Measurements from ENCODE around the gene SIGLEC14. TPM values are rescaled to one million over a fixed set of nuclear protein-coding genes. Genes with fewer than 3 reads are reported as not detected.

SIGLEC14 gene
- total RNA-seq, 2 experiments from 2014 or later = 0.87 to 1.3 TPM

DNA sequence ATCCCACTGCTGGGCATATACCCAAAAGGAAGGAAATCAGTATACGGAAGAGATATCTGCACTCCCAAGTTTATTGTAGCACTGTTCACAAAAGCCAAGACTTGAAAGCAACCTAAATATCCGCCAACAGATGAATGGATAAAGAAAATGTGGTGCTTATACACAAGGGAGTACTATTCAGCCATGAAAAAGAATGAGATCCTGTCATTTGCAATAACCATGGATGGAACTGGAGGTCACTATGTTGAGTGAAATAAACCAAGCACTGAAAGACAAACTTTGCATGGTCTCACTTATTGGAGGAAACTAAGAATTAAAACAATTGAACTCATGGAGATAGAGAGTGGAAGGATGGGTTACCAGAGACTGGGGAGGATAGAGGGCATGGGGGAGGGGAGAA is 6.5 kb upstream of the SIGLEC14 start:
- H3K4me3 Mint-ChIP-seq = no peak overlapping the region
- H3K27ac Mint-ChIP-seq = no peak overlapping the region
- H3K4me1 Mint-ChIP-seq (ENCODE audit: low read depth) = peaks cover 4% of the 10 kb centered on the region
- ChIA-PET CTCF (no interaction called here), POLR2A (no interaction called here)
- H3K27ac ChIP-seq (ENCODE audit: low read depth in 1 of 2, low read length in 2 of 2) = no peak overlapping the region
- TF ChIP-seq, protein P1, sequence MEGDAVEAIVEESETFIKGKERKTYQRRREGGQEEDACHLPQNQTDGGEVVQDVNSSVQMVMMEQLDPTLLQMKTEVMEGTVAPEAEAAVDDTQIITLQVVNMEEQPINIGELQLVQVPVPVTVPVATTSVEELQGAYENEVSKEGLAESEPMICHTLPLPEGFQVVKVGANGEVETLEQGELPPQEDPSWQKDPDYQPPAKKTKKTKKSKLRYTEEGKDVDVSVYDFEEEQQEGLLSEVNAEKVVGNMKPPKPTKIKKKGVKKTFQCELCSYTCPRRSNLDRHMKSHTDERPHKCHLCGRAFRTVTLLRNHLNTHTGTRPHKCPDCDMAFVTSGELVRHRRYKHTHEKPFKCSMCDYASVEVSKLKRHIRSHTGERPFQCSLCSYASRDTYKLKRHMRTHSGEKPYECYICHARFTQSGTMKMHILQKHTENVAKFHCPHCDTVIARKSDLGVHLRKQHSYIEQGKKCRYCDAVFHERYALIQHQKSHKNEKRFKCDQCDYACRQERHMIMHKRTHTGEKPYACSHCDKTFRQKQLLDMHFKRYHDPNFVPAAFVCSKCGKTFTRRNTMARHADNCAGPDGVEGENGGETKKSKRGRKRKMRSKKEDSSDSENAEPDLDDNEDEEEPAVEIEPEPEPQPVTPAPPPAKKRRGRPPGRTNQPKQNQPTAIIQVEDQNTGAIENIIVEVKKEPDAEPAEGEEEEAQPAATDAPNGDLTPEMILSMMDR (IDR thresholded peaks at IDR 0.05) = no peak
- peaks cover 47% of the 10 kb centered on the region for H3K27me3 Mint-ChIP-seq
- intact Hi-C loops (cut with DNase I, micrococcal nuclease) = no loop called here
- no peaks in the 10 kb centered on the region for H3K36me3 ChIP-seq (ENCODE audit: insufficient read depth, low read length)
- no peak overlapping the region for H3K4me3 ChIP-seq (ENCODE audit: low read length)
- peaks cover 3% of the 10 kb centered on the region for H3K4me1 ChIP-seq (ENCODE audit: insufficient read depth, low read length)
- peaks cover 5 to 6% of the 10 kb centered on the region in 2 experiments for H3K27me3 ChIP-seq (ENCODE audit: control insufficient read depth in 1 of 2, insufficient read depth in 2 of 2, low read length in 2 of 2)
- H3K36me3 Mint-ChIP-seq (ENCODE audit: low read depth) = no peaks in the 10 kb centered on the region
- no peaks in the 10 kb centered on the region for H3K9me3 Mint-ChIP-seq
- DNase-seq (no peak), ATAC-seq (ENCODE audit: poor library complexity) (no peak)
- H3K9me3 ChIP-seq (ENCODE audit: control insufficient read depth in 1 of 2, insufficient read depth in 1 of 2, low read length in 2 of 2) = no peaks in the 10 kb centered on the region

DNA sequence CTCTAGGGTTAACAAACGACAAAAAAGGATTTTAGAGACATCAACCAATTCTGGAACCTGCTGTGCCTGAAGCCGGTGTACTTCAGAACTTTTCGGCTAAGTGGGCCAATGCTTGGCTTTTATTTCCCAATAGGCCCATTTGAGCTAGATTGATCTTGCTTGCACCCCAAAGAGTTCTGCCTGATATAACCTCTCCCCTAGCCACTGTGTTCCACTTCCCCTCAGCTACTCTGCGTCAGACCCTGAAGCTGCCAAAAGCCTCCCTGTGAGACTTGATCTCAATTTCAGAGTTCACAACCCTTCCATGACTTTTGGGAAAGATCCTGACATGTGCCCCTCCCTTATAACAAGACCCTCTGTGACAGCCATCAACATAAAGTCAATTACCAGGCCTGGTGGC is 5.6 kb upstream of the SIGLEC14 start:
- Histone ChIP-seq H3K36me3 (ENCODE audit: insufficient read depth, low read length) (no peaks in the 10 kb centered on the region), H3K4me3 (ENCODE audit: low read length) (no peak overlapping the region), H3K27ac (ENCODE audit: low read depth in 1 of 2, low read length in 2 of 2) (no peak overlapping the region), H3K9me3 (ENCODE audit: control insufficient read depth in 1 of 2, insufficient read depth in 1 of 2, low read length in 2 of 2) (no peaks in the 10 kb centered on the region), H3K27me3 (ENCODE audit: control insufficient read depth in 1 of 2, insufficient read depth in 2 of 2, low read length in 2 of 2) (peaks cover 5 to 6% of the 10 kb centered on the region in 2 experiments), H3K4me1 (ENCODE audit: insufficient read depth, low read length) (peaks cover 3% of the 10 kb centered on the region)
- ChIA-PET POLR2A (no interaction called here), CTCF (no interaction called here)
- no peak for ATAC-seq (ENCODE audit: poor library complexity)
- intact Hi-C loops (cut with DNase I, micrococcal nuclease) = no loop called here
- Mint-ChIP-seq H3K36me3 (ENCODE audit: low read depth) (no peaks in the 10 kb centered on the region), H3K4me3 (no peak overlapping the region), H3K9me3 (no peaks in the 10 kb centered on the region), H3K4me1 (ENCODE audit: low read depth) (peaks cover 4% of the 10 kb centered on the region), H3K27ac (no peak overlapping the region), H3K27me3 (peaks cover 50% of the 10 kb centered on the region)
- no peak for DNase-seq
- TF ChIP-seq, protein P1 (IDR thresholded peaks at IDR 0.05) = no peak

DNA sequence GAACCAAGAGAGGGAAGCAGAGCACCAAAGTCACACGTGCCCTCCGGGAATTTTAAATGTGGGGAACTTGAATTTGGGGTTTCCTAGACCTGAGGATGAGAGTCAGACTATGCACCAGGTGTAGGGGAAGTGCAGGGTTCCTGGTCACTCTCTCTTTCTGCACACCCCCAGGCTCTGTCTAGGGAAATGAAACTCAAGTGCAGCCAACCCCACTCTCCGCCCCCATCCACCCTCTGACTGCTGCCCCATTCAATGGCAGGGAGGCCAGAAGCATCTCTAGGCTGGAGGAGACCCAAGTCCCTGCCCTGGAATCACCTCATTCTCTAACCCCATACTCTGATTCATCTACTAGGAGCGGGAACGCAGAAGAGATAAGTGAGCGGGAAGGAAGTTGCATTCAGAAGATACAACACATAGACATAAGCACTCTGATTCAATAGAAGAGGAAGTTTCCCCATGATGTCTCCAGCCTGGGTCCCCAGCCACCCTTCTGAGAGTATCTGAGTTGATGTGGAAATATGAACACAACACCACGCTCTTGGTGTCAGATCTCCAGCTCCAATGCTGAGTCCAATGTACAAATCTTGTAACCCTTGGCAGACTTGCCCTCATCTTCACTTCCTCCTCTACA is 4.7 kb upstream of the SIGLEC14 start:
- intact Hi-C loops (cut with DNase I, micrococcal nuclease) = no loop called here
- H3K4me3 ChIP-seq (ENCODE audit: low read length) = no peak overlapping the region
- no peaks in the 10 kb centered on the region for H3K36me3 Mint-ChIP-seq (ENCODE audit: low read depth)
- no peaks in the 10 kb centered on the region for H3K4me1 ChIP-seq (ENCODE audit: insufficient read depth, low read length)
- no peak for ATAC-seq (ENCODE audit: poor library complexity)
- no peak overlapping the region for H3K27ac ChIP-seq (ENCODE audit: low read depth in 1 of 2, low read length in 2 of 2)
- TF ChIP-seq, protein P1 (IDR thresholded peaks at IDR 0.05) = no peak
- H3K4me1 Mint-ChIP-seq (ENCODE audit: low read depth) = no peaks in the 10 kb centered on the region
- peak in 2 of 14 experiments; percentile 54 to 60 for DNase-seq
- H3K4me3 Mint-ChIP-seq = no peak overlapping the region
- H3K9me3 ChIP-seq (ENCODE audit: control insufficient read depth in 1 of 2, insufficient read depth in 1 of 2, low read length in 2 of 2) = no peaks in the 10 kb centered on the region
- CTCF ChIA-PET = no interaction called here
- POLR2A ChIA-PET = no interaction called here
- H3K27me3 ChIP-seq (ENCODE audit: control insufficient read depth in 1 of 2, insufficient read depth in 2 of 2, low read length in 2 of 2) = peaks cover 5 to 6% of the 10 kb centered on the region in 2 experiments
- peaks cover 51% of the 10 kb centered on the region for H3K27me3 Mint-ChIP-seq
- H3K9me3 Mint-ChIP-seq = no peaks in the 10 kb centered on the region
- H3K27ac Mint-ChIP-seq = no peak overlapping the region
- H3K36me3 ChIP-seq (ENCODE audit: insufficient read depth, low read length) = no peaks in the 10 kb centered on the region

All from CD4-positive, alpha-beta T cell (primary cell).